CD4-positive, alpha-beta T cell (primary cell): ENCODE measurements around the gene DNAH17. TPM values are rescaled to one million over a fixed set of nuclear protein-coding genes. Genes with fewer than 3 reads are reported as not detected.

Experiments used
- ATAC-seq: fragments of 200-7000 bp; cut with Tn5 transposase; one replicate; pipeline ENCODE4 v1.10.0; 2022; ENCODE audit warnings: mild to moderate bottlenecking; ENCODE audit not compliant: poor library complexity
- CTCF ChIA-PET: fragments of 350-600 bp; sonication (Branson Sonifier 250); formaldehyde crosslinking; loops from one replicate; lab custom pipeline; 2021; ENCODE audit warnings: antibody characterized with exemption, inconsistent platforms; lab: Charles Lee
- POLR2A ChIA-PET: fragments of 350-600 bp; sonication (Branson Sonifier 250); formaldehyde crosslinking; loops from one replicate; lab custom pipeline; 2021; ENCODE audit warnings: antibody characterized with exemption, inconsistent platforms; lab: Charles Lee
- DNase-seq, 14 experiments: peaks; one replicate each; pipeline ENCODE4 v3.0.0-alpha.2; 2013 to 2020; ENCODE audit warnings: mixed read lengths in 2 of 14
- H3K27ac ChIP-seq, 2 donors: one replicate each; pipeline versions ENCODE4 v1.5.1 to v1.7.0; 2013; ENCODE audit warnings: low read length in 2 of 2, low read depth in 1 of 2, mild to moderate bottlenecking in 1 of 2
- H3K27me3 ChIP-seq, 2 experiments: 1 replicate in 1 of 2; 2 replicates in 1 of 2; pipeline versions ENCODE4 v1.6.1 to v1.7.0; 2013; ENCODE audit warnings: low read length in 2 of 2, control low read depth in 1 of 2, mild to moderate bottlenecking in 1 of 2, moderate library complexity in 1 of 2; ENCODE audit not compliant: insufficient read depth in 2 of 2, control insufficient read depth in 1 of 2
- H3K36me3 ChIP-seq: one replicate; pipeline ENCODE4 v1.6.1; 2013; ENCODE audit warnings: low read length, control low read depth; ENCODE audit not compliant: insufficient read depth
- H3K4me1 ChIP-seq: one replicate; pipeline ENCODE4 v1.6.1; 2013; ENCODE audit warnings: low read length, control low read depth; ENCODE audit not compliant: insufficient read depth
- H3K4me3 ChIP-seq: one replicate; pipeline ENCODE4 v1.5.1; 2013; ENCODE audit warnings: mild to moderate bottlenecking, low read length, moderate library complexity
- H3K9me3 ChIP-seq, 2 experiments: 1 replicate in 1 of 2; 2 replicates in 1 of 2; pipeline versions ENCODE4 v1.6.1 to v1.7.0; 2013; ENCODE audit warnings: low read length in 2 of 2, mild to moderate bottlenecking in 2 of 2, control low read depth in 1 of 2, moderate library complexity in 1 of 2; ENCODE audit not compliant: control insufficient read depth in 1 of 2, insufficient read depth in 1 of 2
- H3K27ac Mint-ChIP-seq: one replicate; pipeline ENCODE4 v1.8.0; 2020; ENCODE audit warnings: mixed read lengths
- H3K27me3 Mint-ChIP-seq: one replicate; pipeline ENCODE4 v1.8.0; 2021; ENCODE audit warnings: mixed read lengths
- H3K36me3 Mint-ChIP-seq: one replicate; pipeline ENCODE4 v1.8.0; 2021; ENCODE audit warnings: low read depth, mixed read lengths
- H3K4me1 Mint-ChIP-seq: one replicate; pipeline ENCODE4 v1.8.0; 2021; ENCODE audit warnings: low read depth, mixed read lengths
- H3K4me3 Mint-ChIP-seq: one replicate; pipeline ENCODE4 v1.8.0; 2020; ENCODE audit warnings: mild to moderate bottlenecking, mixed read lengths
- H3K9me3 Mint-ChIP-seq: one replicate; pipeline ENCODE4 v1.8.0; 2020; ENCODE audit warnings: mixed read lengths
- intact Hi-C, 2 experiments: fragments of 100-400 bp; cut with DNase I in 1 of 2; cut with micrococcal nuclease in 1 of 2; formaldehyde crosslinking; loops; one replicate each; pipeline versions ENCODE4 v1.15.1 to v1.9.0; 2023 to 2025; cut with DNase I, micrococcal nuclease
- total RNA-seq, 174 experiments: library from RNA in 2 of 174; stranded (reverse) in 2 of 174; gene quantifications; one replicate each; pipeline ENCODE4 v1.2.3 and lab custom pipeline; 2021 to 2026
- TF ChIP-seq, protein P1 (sequence below): fragments of 200-600 bp; IDR thresholded peaks from one replicate; pipeline ENCODE4 v1.8.0; 2022; ENCODE audit warnings: antibody characterized with exemption, mild to moderate bottlenecking

Gene DNAH17
- total RNA-seq, 2 experiments from 2014 or later: 0.14 TPM; not detected in 1

DNA sequence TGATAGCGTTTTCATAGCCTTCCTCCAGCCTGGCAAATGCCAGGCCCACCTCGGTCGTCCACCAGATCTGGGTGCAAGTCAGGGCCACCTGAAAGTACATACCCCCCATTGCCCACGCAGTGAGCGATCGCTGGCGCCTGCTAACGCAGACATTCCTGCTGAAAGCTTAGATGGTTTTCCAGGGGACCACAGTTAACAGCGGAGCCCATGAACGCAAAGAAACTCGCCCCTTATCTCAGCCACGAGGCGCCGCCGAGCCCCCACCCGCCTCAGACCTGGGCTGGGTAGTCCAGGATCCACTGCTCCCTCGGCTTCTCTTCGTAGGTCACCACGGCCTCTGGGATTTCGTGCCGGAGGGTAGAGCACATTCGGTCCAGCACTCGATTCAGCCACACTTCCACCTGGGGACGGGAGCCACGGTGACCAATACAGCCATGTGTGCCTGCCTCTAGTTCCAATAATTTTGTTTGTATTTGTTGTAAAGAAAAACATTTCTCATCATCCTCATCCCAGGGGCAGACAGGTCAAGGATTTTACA lies 74.5 kb downstream of the DNAH17 start:
- H3K36me3 ChIP-seq: no peaks in the 10 kb centered on the region
- H3K27me3 Mint-ChIP-seq: no peaks in the 10 kb centered on the region
- no peak for DNase-seq
- no peak overlapping the region for H3K4me3 Mint-ChIP-seq
- H3K4me1 ChIP-seq: no peaks in the 10 kb centered on the region
- H3K9me3 Mint-ChIP-seq: no peaks in the 10 kb centered on the region
- no peaks in the 10 kb centered on the region for H3K4me1 Mint-ChIP-seq
- TF ChIP-seq, protein P1, sequence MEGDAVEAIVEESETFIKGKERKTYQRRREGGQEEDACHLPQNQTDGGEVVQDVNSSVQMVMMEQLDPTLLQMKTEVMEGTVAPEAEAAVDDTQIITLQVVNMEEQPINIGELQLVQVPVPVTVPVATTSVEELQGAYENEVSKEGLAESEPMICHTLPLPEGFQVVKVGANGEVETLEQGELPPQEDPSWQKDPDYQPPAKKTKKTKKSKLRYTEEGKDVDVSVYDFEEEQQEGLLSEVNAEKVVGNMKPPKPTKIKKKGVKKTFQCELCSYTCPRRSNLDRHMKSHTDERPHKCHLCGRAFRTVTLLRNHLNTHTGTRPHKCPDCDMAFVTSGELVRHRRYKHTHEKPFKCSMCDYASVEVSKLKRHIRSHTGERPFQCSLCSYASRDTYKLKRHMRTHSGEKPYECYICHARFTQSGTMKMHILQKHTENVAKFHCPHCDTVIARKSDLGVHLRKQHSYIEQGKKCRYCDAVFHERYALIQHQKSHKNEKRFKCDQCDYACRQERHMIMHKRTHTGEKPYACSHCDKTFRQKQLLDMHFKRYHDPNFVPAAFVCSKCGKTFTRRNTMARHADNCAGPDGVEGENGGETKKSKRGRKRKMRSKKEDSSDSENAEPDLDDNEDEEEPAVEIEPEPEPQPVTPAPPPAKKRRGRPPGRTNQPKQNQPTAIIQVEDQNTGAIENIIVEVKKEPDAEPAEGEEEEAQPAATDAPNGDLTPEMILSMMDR: no peak
- no peak for ATAC-seq
- POLR2A ChIA-PET: no interaction called here
- no peaks in the 10 kb centered on the region for H3K36me3 Mint-ChIP-seq
- H3K27me3 ChIP-seq: no peaks in the 10 kb centered on the region
- H3K9me3 ChIP-seq: no peaks in the 10 kb centered on the region
- CTCF ChIA-PET: no interaction called here
- H3K27ac Mint-ChIP-seq: no peak overlapping the region
- H3K27ac ChIP-seq: no peak overlapping the region
- no peak overlapping the region for H3K4me3 ChIP-seq
- intact Hi-C loops: no loop called here

DNA sequence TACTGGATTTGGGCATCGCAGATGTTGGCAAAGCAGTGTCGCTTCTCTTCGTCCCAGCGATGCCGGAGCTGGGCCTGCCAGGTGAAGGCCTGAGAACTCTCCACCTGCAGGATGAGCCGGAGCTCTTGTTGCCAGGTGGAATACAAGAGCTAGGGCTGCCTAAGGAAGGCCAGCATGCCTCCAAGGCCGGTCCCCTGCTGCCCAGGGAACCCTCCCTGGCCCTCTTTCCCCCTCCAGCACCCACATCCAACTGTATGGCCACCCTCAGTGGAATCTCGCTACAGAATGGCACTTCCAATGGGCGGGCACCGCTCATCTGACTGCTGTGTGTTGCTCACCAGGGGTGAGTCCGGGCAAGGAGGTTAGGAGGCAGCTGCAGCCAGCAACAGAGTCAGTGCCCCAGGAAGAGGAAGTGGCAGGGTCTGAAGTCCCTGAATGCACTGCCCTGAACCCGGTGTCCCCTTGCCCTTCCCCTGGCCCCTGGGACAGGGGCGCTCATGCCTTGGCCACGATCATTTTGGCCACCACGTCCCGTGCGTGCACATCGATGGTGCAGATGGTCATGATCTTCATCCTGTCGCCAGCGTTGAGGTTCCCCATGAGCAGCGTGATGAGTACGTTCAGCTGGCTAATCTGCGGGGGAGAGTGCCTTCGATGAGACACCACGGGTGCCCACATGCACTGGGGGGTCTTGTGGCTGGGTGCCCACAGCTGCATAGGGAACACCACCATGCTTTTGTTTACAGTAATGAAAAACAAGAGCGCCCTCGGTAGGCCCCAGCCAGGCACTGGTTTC lies 75.8 kb downstream of the DNAH17 start:
- TF ChIP-seq, protein P1: no peak
- no peaks in the 10 kb centered on the region for H3K4me1 ChIP-seq
- H3K36me3 Mint-ChIP-seq: no peaks in the 10 kb centered on the region
- H3K27me3 ChIP-seq: no peaks in the 10 kb centered on the region
- ATAC-seq (no peak), DNase-seq (no peak)
- H3K36me3 ChIP-seq: no peaks in the 10 kb centered on the region
- no peak overlapping the region for H3K27ac Mint-ChIP-seq
- H3K4me3 Mint-ChIP-seq: no peak overlapping the region
- H3K4me1 Mint-ChIP-seq: no peaks in the 10 kb centered on the region
- no peaks in the 10 kb centered on the region for H3K9me3 Mint-ChIP-seq
- ChIA-PET POLR2A (no interaction called here), CTCF (no interaction called here)
- H3K4me3 ChIP-seq: no peak overlapping the region
- intact Hi-C loops: no loop called here
- H3K27ac ChIP-seq: no peak overlapping the region
- no peaks in the 10 kb centered on the region for H3K27me3 Mint-ChIP-seq
- H3K9me3 ChIP-seq: no peaks in the 10 kb centered on the region

DNA sequence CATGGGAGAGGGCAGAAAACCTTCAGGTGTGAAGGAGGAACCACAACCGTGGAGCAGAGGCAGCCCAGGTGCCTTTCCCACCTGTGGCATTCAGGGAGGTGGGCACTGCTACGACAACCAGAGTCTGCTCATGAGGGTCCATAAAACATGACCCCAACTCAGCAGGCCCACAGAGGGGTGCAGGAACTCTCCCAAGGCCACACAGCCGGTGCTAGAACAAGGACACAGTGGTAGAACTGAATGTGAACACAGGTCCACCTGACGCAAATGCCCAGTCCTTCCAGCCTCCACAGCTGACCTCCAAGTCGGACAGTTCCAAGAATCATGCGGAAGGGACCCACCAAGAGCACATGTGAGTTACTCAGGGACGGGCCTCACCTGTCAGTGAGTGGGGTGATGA lies 76.4 kb downstream of the DNAH17 start:
- H3K27ac Mint-ChIP-seq: no peak overlapping the region
- H3K4me1 Mint-ChIP-seq: no peaks in the 10 kb centered on the region
- no peaks in the 10 kb centered on the region for H3K36me3 Mint-ChIP-seq
- H3K27me3 ChIP-seq: no peaks in the 10 kb centered on the region
- H3K27me3 Mint-ChIP-seq: no peaks in the 10 kb centered on the region
- H3K9me3 ChIP-seq: no peaks in the 10 kb centered on the region
- TF ChIP-seq, protein P1: no peak
- no peak overlapping the region for H3K27ac ChIP-seq
- H3K36me3 ChIP-seq: no peaks in the 10 kb centered on the region
- H3K4me1 ChIP-seq: no peaks in the 10 kb centered on the region
- no peaks in the 10 kb centered on the region for H3K9me3 Mint-ChIP-seq
- CTCF ChIA-PET: no interaction called here
- no peak for DNase-seq
- no peak overlapping the region for H3K4me3 Mint-ChIP-seq
- POLR2A ChIA-PET: no interaction called here
- H3K4me3 ChIP-seq: no peak overlapping the region
- ATAC-seq: no peak
- intact Hi-C loops: no loop called here
